ENCODE data around the gene NPIPB5. TPM values are rescaled to one million over a fixed set of nuclear protein-coding genes. Genes with fewer than 3 reads are reported as not detected.
"Not testable (repeated sequence)": the region's sequence is repeated elsewhere in the genome, so short reads cannot be mapped to it uniquely, and the experiment has no call there.

Gene NPIPB5
- total RNA-seq = 712 TPM

DNA sequence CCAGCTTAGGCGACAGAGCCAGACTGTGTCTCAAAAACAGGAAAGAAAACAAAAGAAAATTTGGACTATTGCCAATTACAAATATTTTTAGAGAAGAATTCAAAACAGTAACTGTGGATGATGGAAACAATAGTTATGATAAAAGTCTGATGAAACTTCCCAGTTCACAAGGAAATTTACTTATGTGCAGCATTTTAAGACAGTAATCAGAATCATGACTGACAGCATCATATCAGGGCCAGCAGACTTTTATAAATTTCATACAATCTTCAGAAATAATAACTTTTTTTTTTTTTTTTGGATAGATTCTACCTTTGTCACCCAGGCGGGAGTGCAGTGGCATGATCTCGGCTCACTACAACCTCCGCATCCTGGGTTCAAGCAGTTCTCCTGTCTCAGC lies at the start of gene NPIPB5:
Gene NPIPB5, plus strand, starts transcription at position 301 of the 400 bp plus-strand sequence. CDS start 2,911 bp downstream, outside the sequence.
- not testable (repeated sequence) for DNase-seq (ENCODE audit: low spot score)

- not testable (repeated sequence) for DNase-seq (ENCODE audit: low spot score)
These were observed 41.8 kb upstream of the NPIPB5 start for GRCh38 chr16:22468846-22469245.

DNA sequence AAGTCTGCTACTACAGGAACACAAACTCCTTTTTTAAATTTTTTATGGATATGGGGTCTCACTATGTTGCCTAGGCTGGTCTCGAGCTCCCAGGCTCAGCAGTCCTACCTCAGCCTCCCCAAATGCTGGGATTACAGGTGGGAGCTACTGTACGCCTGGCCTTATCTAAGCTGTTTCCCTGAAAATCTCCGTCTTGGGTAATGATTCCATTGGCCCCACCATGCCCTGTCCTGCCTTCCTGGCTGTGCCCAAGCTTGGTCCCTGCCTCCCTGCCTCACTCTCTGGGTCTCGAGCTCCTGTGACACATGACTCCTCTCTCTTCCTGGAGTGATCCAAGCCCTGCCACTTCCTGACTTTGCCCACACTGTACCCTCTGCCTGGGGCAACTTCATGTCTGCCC lies 27.3 kb downstream of the NPIPB5 start:
- DNase-seq (ENCODE audit: low spot score) = not testable (repeated sequence)

- DNase-seq (ENCODE audit: low spot score) = not testable (repeated sequence)
These were observed 34.1 kb downstream of the NPIPB5 start for GRCh38 chr16:22544809-22545208.

DNA sequence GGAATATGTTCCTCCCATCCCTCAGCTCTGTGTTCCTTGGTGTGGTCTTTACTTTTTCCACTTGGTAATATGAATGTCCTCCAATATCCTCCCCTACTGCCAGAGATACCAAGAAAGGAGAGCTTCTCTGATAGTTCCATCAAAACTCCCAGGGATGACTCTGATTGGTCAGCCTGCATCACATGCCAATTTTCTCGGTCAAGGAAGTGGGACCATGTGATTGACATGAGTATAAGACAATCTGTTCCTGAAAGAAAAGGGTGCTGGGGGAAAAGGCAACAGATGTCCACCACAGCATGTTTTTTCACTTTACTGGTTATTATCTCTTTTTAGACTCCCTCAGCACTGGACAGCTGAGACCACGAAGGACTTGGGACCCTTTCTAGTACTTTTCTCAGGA lies 35.9 kb downstream of the NPIPB5 start:
- DNase-seq (ENCODE audit: low spot score) = not testable (repeated sequence)

DNA sequence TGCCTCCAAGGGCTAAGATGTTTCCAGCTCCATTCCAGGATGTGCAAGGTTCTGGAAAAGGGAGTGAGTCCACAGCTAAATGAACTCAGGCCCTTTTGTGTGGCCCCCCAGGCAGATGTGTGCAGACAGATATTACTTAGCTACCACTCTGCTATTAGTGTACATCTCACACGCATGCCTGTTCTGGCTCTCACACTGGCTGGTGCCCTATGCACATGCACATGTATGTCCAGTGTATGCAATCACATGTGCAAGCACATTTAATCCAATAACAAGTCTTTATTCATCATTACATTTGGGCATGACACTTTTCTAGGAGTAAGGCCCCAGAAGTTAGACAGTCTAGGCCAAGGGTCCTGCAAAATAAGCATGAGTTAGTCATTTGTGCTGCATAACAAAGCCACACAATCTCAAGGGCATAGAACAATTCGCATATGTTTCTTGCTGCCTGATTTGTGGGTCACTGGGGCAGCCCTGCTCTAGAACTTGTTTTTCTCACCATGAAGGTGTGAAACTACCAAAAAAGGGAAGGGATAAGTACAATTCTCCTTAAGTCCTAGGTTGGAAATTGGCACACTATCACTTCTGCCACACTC lies 36.6 kb downstream of the NPIPB5 start:
- DNase-seq (ENCODE audit: low spot score) = not testable (repeated sequence)

DNA sequence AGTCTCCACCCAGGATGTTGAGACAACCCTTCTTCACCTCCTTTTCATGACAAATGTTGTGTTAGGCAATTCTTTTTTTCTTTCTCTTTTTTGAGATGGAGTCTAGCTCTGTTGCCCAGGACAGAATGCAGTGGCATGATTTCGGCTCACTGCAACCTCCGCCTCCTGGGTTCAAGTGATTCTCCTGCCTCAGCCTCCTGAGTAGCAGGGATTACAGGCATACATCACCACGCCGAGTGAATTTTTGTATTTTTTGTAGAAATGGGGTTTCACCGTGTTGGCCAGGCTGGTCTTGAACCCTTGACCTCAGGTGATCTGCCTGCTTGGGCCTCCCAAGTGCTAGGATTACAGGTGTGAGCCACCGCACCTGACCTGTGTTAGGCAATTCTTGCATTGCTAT lies 39.2 kb downstream of the NPIPB5 start:
- not testable (repeated sequence) for DNase-seq (ENCODE audit: low spot score)

GRCh38 chr16:22551143-22551542 lies 40.5 kb downstream of the NPIPB5 start:
- not testable (repeated sequence) for DNase-seq (ENCODE audit: low spot score)

DNA sequence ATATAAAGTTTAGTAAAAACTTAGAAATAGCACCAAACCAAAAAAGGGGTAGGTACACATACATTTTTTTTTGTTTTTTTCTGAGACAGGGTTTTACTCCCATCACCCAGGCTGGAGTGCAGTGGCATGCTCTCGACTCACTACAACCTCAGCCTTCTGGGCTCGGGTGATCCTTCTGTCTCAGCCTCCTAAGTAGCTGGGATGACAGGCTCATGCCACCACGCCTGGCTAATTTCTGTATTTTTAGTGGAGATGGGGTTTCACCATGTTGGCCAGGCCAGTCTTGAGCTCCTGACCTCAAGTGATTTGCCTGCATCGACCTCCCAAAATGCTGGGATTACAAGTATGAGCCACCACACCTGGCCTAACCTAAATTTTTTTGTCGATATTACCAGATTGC lies 41.0 kb downstream of the NPIPB5 start:
- DNase-seq (ENCODE audit: low spot score) = not testable (repeated sequence)

GRCh38 chr16:22556759-22557158 lies 46.1 kb downstream of the NPIPB5 start:
- DNase-seq (ENCODE audit: low spot score) = not testable (repeated sequence)

Other genes starting within 250 kb of the NPIPB5 start
- 87.9 TPM for gene POLR3E, start 213.5 kb upstream of the NPIPB5 start, total RNA-seq
- gene CDR2, start 136.3 kb upstream of the NPIPB5 start, total RNA-seq = 50.1 TPM